NCI-H1694 treated with DMSO at 0.1 percent for 48 hours (cell line): ENCODE data around the gene FRG2C.
"Not testable (repeated sequence)": the region's sequence is repeated elsewhere in the genome, so short reads cannot be mapped to it uniquely, and the experiment has no call there.

ENCODE experiments used
- DNase-seq: peaks from one replicate; lab custom pipeline; 2025; lab: John Stamatoyannopoulos, UW

The FRG2C gene

GRCh38 chr3:75664028-75664427, at the start of gene FRG2C:
Gene FRG2C (plus strand): TSS chr3:75664328. CDS start chr3:75664380, 52 bp downstream.
- DNase-seq: not testable (repeated sequence)

GRCh38 chr3:75618666-75619305, 45.3 kb upstream of the FRG2C start:
- DNase-seq: not testable (repeated sequence)

- not testable (repeated sequence) for DNase-seq
Observed at GRCh38 chr3:75619481-75620031, 44.6 kb upstream of the FRG2C start.

- not testable (repeated sequence) for DNase-seq
Observed at GRCh38 chr3:75621772-75622171, 42.4 kb upstream of the FRG2C start.

GRCh38 chr3:75623656-75624055, 40.5 kb upstream of the FRG2C start:
- DNase-seq: not testable (repeated sequence)

GRCh38 chr3:75630887-75631535, 33.1 kb upstream of the FRG2C start:
- DNase-seq: not testable (repeated sequence)

GRCh38 chr3:75631541-75631940, 32.6 kb upstream of the FRG2C start:
- no peak for DNase-seq

- DNase-seq: not testable (repeated sequence)
Observed at GRCh38 chr3:75638947-75639346, 25.2 kb upstream of the FRG2C start.

GRCh38 chr3:75641107-75641517, 23.0 kb upstream of the FRG2C start:
- not testable (repeated sequence) for DNase-seq

- not testable (repeated sequence) for DNase-seq
Observed at GRCh38 chr3:75643031-75643800, 20.9 kb upstream of the FRG2C start.

- not testable (repeated sequence) for DNase-seq
Observed at GRCh38 chr3:75645548-75645947, 18.6 kb upstream of the FRG2C start.

- DNase-seq: no peak
Observed at GRCh38 chr3:75650191-75650590, 13.9 kb upstream of the FRG2C start.

- DNase-seq: not testable (repeated sequence)
Observed at GRCh38 chr3:75655101-75655904, 8.8 kb upstream of the FRG2C start.

GRCh38 chr3:75655956-75656355, 8.2 kb upstream of the FRG2C start:
- not testable (repeated sequence) for DNase-seq

GRCh38 chr3:75658411-75659107, 5.6 kb upstream of the FRG2C start:
- not testable (repeated sequence) for DNase-seq

- DNase-seq: not testable (repeated sequence)
Observed at GRCh38 chr3:75659108-75659433, 5.1 kb upstream of the FRG2C start.

GRCh38 chr3:75665626-75666025, 1.5 kb downstream of the FRG2C start:
- DNase-seq: not testable (repeated sequence)

GRCh38 chr3:75667757-75668701, 3.9 kb downstream of the FRG2C start:
- not testable (repeated sequence) for DNase-seq

- not testable (repeated sequence) for DNase-seq
Observed at GRCh38 chr3:75668759-75669347, 4.7 kb downstream of the FRG2C start.
